H1 (cell line): ENCODE results near the gene CALD1. TPM values are rescaled to one million over a fixed set of nuclear protein-coding genes. Genes with fewer than 3 reads are reported as not detected.

ENCODE experiments used
- CTCF ChIA-PET: fragments of 300-600 bp; sonication (Branson Sonifier 250); formaldehyde crosslinking; loops from one replicate; lab custom pipeline; 2021; ENCODE audit not compliant: partially characterized antibody; lab: Charles Lee
- POLR2A ChIA-PET: fragments of 300-600 bp; sonication (Branson Sonifier 250); formaldehyde crosslinking; loops from one replicate; lab custom pipeline; 2021; ENCODE audit warnings: inconsistent platforms; ENCODE audit not compliant: partially characterized antibody; lab: Charles Lee
- DNase-seq, 2 experiments: peaks; one replicate each; pipeline versions ENCODE4 v3.0.0 to v3.0.0-alpha.2; 2010 to 2022; ENCODE audit warnings: low spot score in 2 of 2, low read depth in 1 of 2, mixed read lengths in 1 of 2
- FAIRE-seq: peaks from 2 replicates; lab custom pipeline; 2011; peaks lifted over from hg19 to GRCh38; lab: Jason Lieb, UNC
- H2AFZ ChIP-seq: 2 replicates; pipeline ENCODE4 v1.8.1; 2012; ENCODE audit warnings: low read length, inconsistent platforms
- H2AK5ac ChIP-seq: 2 replicates; pipeline ENCODE4 v1.6.1; 2013; ENCODE audit warnings: low read depth, low read length
- H2BK120ac ChIP-seq: replicated peaks from 2 replicates; pipeline ENCODE3; 2013; ENCODE audit warnings: low read depth, low read length, inconsistent platforms
- H2BK12ac ChIP-seq: 2 replicates; pipeline ENCODE4 v1.6.1; 2013; ENCODE audit warnings: low read depth, low read length
- H2BK15ac ChIP-seq: 2 replicates; pipeline ENCODE4 v1.6.1; 2013; ENCODE audit warnings: low read length
- H2BK20ac ChIP-seq: 2 replicates; pipeline ENCODE4 v1.6.1; 2013; ENCODE audit warnings: low read length
- H2BK5ac ChIP-seq: 2 replicates; pipeline ENCODE4 v1.6.1; 2013; ENCODE audit warnings: low read depth, low read length
- H3K14ac ChIP-seq: 2 replicates; pipeline ENCODE4 v1.6.1; 2013; ENCODE audit warnings: inconsistent platforms; ENCODE audit not compliant: insufficient read length
- H3K18ac ChIP-seq: 2 replicates; pipeline ENCODE4 v1.6.1; 2013; ENCODE audit warnings: low read length; ENCODE audit errors: extremely low read depth
- H3K23ac ChIP-seq: 2 replicates; pipeline ENCODE4 v1.6.1; 2013; ENCODE audit warnings: inconsistent platforms; ENCODE audit not compliant: insufficient read length
- H3K23me2 ChIP-seq: 2 replicates; pipeline ENCODE4 v1.6.1; 2013; ENCODE audit warnings: low read depth, low read length
- H3K27ac ChIP-seq: 2 replicates; pipeline ENCODE4 v1.6.1; 2011; ENCODE audit warnings: low read depth, low read length, inconsistent platforms
- H3K27me3 ChIP-seq, 4 experiments: replicated peaks in 1 of 4; 1 replicate in 1 of 4; 2 replicates in 3 of 4; pipeline versions ENCODE4 v1.6.1 to v1.8.1; 2011 to 2013; ENCODE audit warnings: low read length in 3 of 4, mild to moderate bottlenecking in 3 of 4, inconsistent platforms in 2 of 4, mixed read lengths in 2 of 4, moderate library complexity in 1 of 4; ENCODE audit not compliant: control insufficient read depth in 3 of 4, insufficient read depth in 3 of 4; ENCODE audit errors: extremely low read depth in 1 of 4
- H3K36me3 ChIP-seq, 4 experiments: 2 replicates each; pipeline versions ENCODE4 v1.6.1 to v1.8.1; 2011 to 2013; ENCODE audit warnings: mild to moderate bottlenecking in 4 of 4, low read length in 3 of 4, moderate library complexity in 2 of 4, control low read depth in 1 of 4, inconsistent platforms in 1 of 4; ENCODE audit not compliant: insufficient read depth in 4 of 4, control insufficient read depth in 2 of 4
- H3K4ac ChIP-seq: replicated peaks from 2 replicates; pipeline ENCODE3; 2013; ENCODE audit warnings: low read length, low read depth, mixed read lengths, inconsistent platforms; ENCODE audit not compliant: insufficient read length
- H3K4me1 ChIP-seq, 4 experiments: replicated peaks in 1 of 4; 1 replicate in 1 of 4; 2 replicates in 3 of 4; pipeline versions ENCODE4 v1.6.1 to v1.8.1; 2011 to 2013; ENCODE audit warnings: low read length in 3 of 4, inconsistent platforms in 2 of 4, mixed read lengths in 1 of 4; ENCODE audit not compliant: insufficient read depth in 4 of 4, control insufficient read depth in 3 of 4
- H3K4me2 ChIP-seq, 2 experiments: 2 replicates each; pipeline versions ENCODE4 v1.6.1 to v1.8.1; 2011 to 2013; ENCODE audit warnings: low read depth in 2 of 2, low read length in 2 of 2, control low read depth in 1 of 2, inconsistent platforms in 1 of 2, mild to moderate bottlenecking in 1 of 2; ENCODE audit not compliant: insufficient read depth in 1 of 2
- H3K4me3 ChIP-seq, 4 experiments: fragments of 200-600, 300-600 bp in 1 of 4; sonication (generic), shearing (Covaris generic), sonication (Bioruptor Twin) in 1 of 4; 2 replicates each; pipeline versions ENCODE4 v1.5.1 to v1.8.1; 2011 to 2016; ENCODE audit warnings: low read length in 4 of 4, low read depth in 3 of 4, control low read depth in 2 of 4, inconsistent platforms in 2 of 4, mild to moderate bottlenecking in 2 of 4, mixed read lengths in 1 of 4, moderate library complexity in 1 of 4; ENCODE audit not compliant: insufficient read depth in 2 of 4; ENCODE audit errors: extremely low read depth in 1 of 4
- H3K56ac ChIP-seq: replicated peaks from 2 replicates; pipeline ENCODE3; 2013; ENCODE audit warnings: low read depth, mild to moderate bottlenecking, mixed read lengths, low read length, inconsistent platforms; ENCODE audit not compliant: insufficient read length
- H3K79me1 ChIP-seq: 2 replicates; pipeline ENCODE4 v1.6.1; 2013; ENCODE audit warnings: low read depth, low read length, control low read depth
- H3K79me2 ChIP-seq, 2 experiments: 2 replicates each; pipeline versions ENCODE4 v1.6.1 to v1.8.1; 2012 to 2013; ENCODE audit warnings: low read length in 2 of 2, mild to moderate bottlenecking in 2 of 2, inconsistent platforms in 1 of 2; ENCODE audit not compliant: insufficient read depth in 2 of 2, control insufficient read depth in 1 of 2
- H3K9ac ChIP-seq, 4 experiments: replicated peaks in 1 of 4; 1 replicate in 1 of 4; 2 replicates in 3 of 4; pipeline versions ENCODE4 v1.6.1 to v1.8.1; 2011 to 2013; ENCODE audit warnings: low read depth in 3 of 4, low read length in 3 of 4, control low read depth in 2 of 4, mild to moderate bottlenecking in 2 of 4, moderate library complexity in 2 of 4, inconsistent platforms in 1 of 4; ENCODE audit errors: extremely low read depth in 1 of 4
- H3K9me3 ChIP-seq, 2 experiments: 2 replicates each; pipeline versions ENCODE4 v1.6.1 to v1.8.1; 2012 to 2013; ENCODE audit warnings: mild to moderate bottlenecking in 2 of 2, moderate library complexity in 2 of 2, control low read depth in 1 of 2, inconsistent platforms in 1 of 2, low read depth in 1 of 2, low read length in 1 of 2, mixed read lengths in 1 of 2; ENCODE audit not compliant: insufficient read depth in 2 of 2
- H4K20me1 ChIP-seq, 2 experiments: replicated peaks in 1 of 2; 2 replicates each; pipeline versions ENCODE3 to v1.8.1; 2011 to 2013; ENCODE audit warnings: inconsistent platforms in 2 of 2, low read length in 2 of 2, mild to moderate bottlenecking in 1 of 2; ENCODE audit not compliant: insufficient read depth in 2 of 2, control insufficient read depth in 1 of 2
- H4K5ac ChIP-seq: 2 replicates; pipeline ENCODE4 v1.6.1; 2013; ENCODE audit warnings: low read length, low read depth, mixed read lengths, inconsistent platforms; ENCODE audit not compliant: insufficient read length
- H4K8ac ChIP-seq: 2 replicates; pipeline ENCODE4 v1.8.0; 2013; ENCODE audit warnings: mild to moderate bottlenecking, moderate library complexity, low read length, inconsistent platforms; ENCODE audit not compliant: insufficient read depth; ENCODE audit errors: extremely low read depth
- H4K91ac ChIP-seq: replicated peaks from 2 replicates; pipeline ENCODE3; 2013; ENCODE audit warnings: low read length, mixed read lengths, inconsistent platforms; ENCODE audit not compliant: insufficient read length
- BCL11A ChIP-seq, 2 experiments: IDR thresholded peaks; one replicate each; pipeline ENCODE4 v1.6.1; 2011; ENCODE audit warnings: low read depth in 2 of 2, low read length in 2 of 2, mild to moderate bottlenecking in 2 of 2
- CEBPB ChIP-seq: IDR thresholded peaks from 2 replicates; pipeline ENCODE4 v1.6.1; 2012; ENCODE audit warnings: low read depth, low read length
- CHD2 ChIP-seq: IDR thresholded peaks from 2 replicates; pipeline ENCODE4 v1.6.1; 2012; ENCODE audit warnings: low read length, improper control_type of control experiment
- CREB1 ChIP-seq: IDR thresholded peaks from 2 replicates; pipeline ENCODE4 v1.6.1; 2012; ENCODE audit warnings: inconsistent platforms
- JUN ChIP-seq: IDR thresholded peaks from 2 replicates; pipeline ENCODE4 v1.6.1; 2011; ENCODE audit warnings: low read depth, mild to moderate bottlenecking, improper control_type of control experiment, low read length
- KDM1A ChIP-seq: fragments of 200-600, 300-600 bp; sonication (generic); IDR thresholded peaks from 2 replicates; pipeline ENCODE4 v1.7.1; 2016; ENCODE audit warnings: mild to moderate bottlenecking, low read length, borderline replicate concordance
- NANOG ChIP-seq: IDR thresholded peaks from 2 replicates; pipeline ENCODE4 v1.6.1; 2011; ENCODE audit warnings: low read length, low read depth, mild to moderate bottlenecking, inconsistent platforms; ENCODE audit not compliant: insufficient read depth, poor library complexity, severe bottlenecking
- POU5F1 ChIP-seq: IDR thresholded peaks from 2 replicates; pipeline ENCODE4 v1.6.1; 2011; ENCODE audit warnings: low read depth, mild to moderate bottlenecking, low read length, moderate library complexity
- SUZ12 ChIP-seq: fragments of 200-600 bp; sonication (generic); IDR thresholded peaks from 2 replicates; pipeline ENCODE4 v1.6.1; 2012; ENCODE audit warnings: mild to moderate bottlenecking, inconsistent platforms, low read length, moderate library complexity, mixed read lengths
- TCF12 ChIP-seq: IDR thresholded peaks from 2 replicates; pipeline ENCODE4 v1.6.1; 2011; ENCODE audit warnings: low read depth, mild to moderate bottlenecking, low read length
- WGBS, 2 experiments: shearing (Covaris generic) in 1 of 2; methylation state at CpG; one replicate each; pipeline versions ENCODE4 v1.1.6 to v1.1.7; 2013 to 2015; ENCODE audit warnings: low lambda C conversion rate in 2 of 2, mixed read lengths in 2 of 2, inconsistent platforms in 1 of 2, low coverage in 1 of 2, missing lambda C conversion rate in 1 of 2; ENCODE audit not compliant: insufficient replicate concordance in 2 of 2, insufficient coverage in 1 of 2, insufficient read length in 1 of 2; ENCODE audit errors: extremely low coverage in 1 of 2, missing lambda C conversion rate in 1 of 2; 5-methylcytosine and 5-hydroxymethylcytosine counted together
- polyA plus RNA-seq, 7 experiments: library from polyadenylated mRNA; depleted of rRNA in 3 of 7; stranded (reverse) in 5 of 7; unstranded in 2 of 7; fragments of >200 nt in 5 of 7; fragments of 200-250 nt in 2 of 7; gene quantifications; 1 replicate in 5 of 7; 2 replicates in 1 of 7; 4 replicates in 1 of 7; pipeline versions ENCODE4 v1.2.1 to v1.2.3, GENCODE V29; 2011 to 2013; ENCODE audit warnings: missing spikeins in 2 of 7, mixed read lengths in 2 of 7
- total RNA-seq: library from RNA; stranded (reverse); fragmentation: NEBNext Ultra II Directional; extraction: Animal tissue kit (Norgen Biotek cat#: 25700); gene quantifications from 2 replicates; pipeline ENCODE4 v1.2.1, GENCODE V29; 2021
- TF ChIP-seq, protein P1 (sequence below): IDR thresholded peaks from 2 replicates; pipeline ENCODE4 v1.6.1; 2012; ENCODE audit warnings: low read length, inconsistent platforms
- TF ChIP-seq, protein P2 (sequence below): IDR thresholded peaks from 2 replicates; pipeline ENCODE4 v1.6.1; 2011; ENCODE audit warnings: low read length, improper control_type of control experiment

CALD1 gene
- total and polyA plus RNA-seq, 2 of the 8 experiments (the other 6 are each of a cell fraction or from before 2014, with no cell fraction given) = 34.3 to 177 TPM

DNA sequence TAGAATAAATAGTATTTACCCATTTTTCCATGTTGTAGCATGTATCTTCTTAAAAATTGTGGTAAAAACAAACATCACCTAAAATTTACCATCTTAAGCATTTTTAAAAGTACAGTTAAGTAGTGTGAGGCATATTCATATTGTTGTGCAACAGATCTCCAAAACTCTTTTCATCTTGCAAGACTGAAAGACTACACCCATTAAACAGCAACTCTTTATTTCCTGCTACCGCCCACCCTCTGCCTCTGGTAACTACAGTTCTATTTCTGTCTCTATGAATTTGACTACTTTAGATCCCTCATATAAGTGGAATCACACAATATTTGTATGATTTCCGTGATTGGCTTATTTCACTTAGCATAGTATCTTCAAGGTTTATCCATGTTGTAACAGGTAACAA is 166.8 kb downstream of the CALD1 start:
- Histone ChIP-seq H4K91ac (no peak overlapping the region), H3K14ac (no peak overlapping the region), H3K4me1 (no peaks in the 10 kb centered on the region), H3K4me2 (no peak overlapping the region), H3K23me2 (no peaks in the 10 kb centered on the region), H2BK5ac (no peak overlapping the region), H4K5ac (no peak overlapping the region), H2BK15ac (no peak overlapping the region), H3K9ac (no peak overlapping the region), H3K36me3 (peaks cover 3 to 18% (median 12%) of the 10 kb centered on the region in 4 experiments; a peak in 6 of 8 replicates), H3K4me3 (no peak overlapping the region), H3K79me1 (no peaks in the 10 kb centered on the region), H3K79me2 (no peaks in the 10 kb centered on the region), H3K23ac (no peak overlapping the region), H2BK12ac (no peak overlapping the region), H3K4ac (no peak overlapping the region), H4K8ac (no peak overlapping the region), H3K27ac (no peak overlapping the region), H2BK120ac (no peak overlapping the region), H4K20me1 (no peaks in the 10 kb centered on the region), H3K27me3 (peaks cover 0 to 1% (median 0%) of the 10 kb centered on the region in 4 experiments; a peak in 1 of 7 replicates), H2AK5ac (no peak overlapping the region), H3K9me3 (no peaks in the 10 kb centered on the region), H3K18ac (no peak overlapping the region), H2AFZ (no peak overlapping the region), H2BK20ac (no peak overlapping the region), H3K56ac (no peak overlapping the region)
- DNase-seq (no peak), FAIRE-seq (no peak)
- TF ChIP-seq CEBPB (no peak), BCL11A (IDR thresholded peaks at IDR 0.05; ENCODE audit: low read depth in 2 of 2, low read length in 2 of 2) (no peak), JUN (no peak), NANOG (no peak), SUZ12 (no peak), CHD2 (no peak), POU5F1 (no peak), KDM1A (no peak), CREB1 (no peak), TCF12 (no peak)
- TF ChIP-seq, protein P1, sequence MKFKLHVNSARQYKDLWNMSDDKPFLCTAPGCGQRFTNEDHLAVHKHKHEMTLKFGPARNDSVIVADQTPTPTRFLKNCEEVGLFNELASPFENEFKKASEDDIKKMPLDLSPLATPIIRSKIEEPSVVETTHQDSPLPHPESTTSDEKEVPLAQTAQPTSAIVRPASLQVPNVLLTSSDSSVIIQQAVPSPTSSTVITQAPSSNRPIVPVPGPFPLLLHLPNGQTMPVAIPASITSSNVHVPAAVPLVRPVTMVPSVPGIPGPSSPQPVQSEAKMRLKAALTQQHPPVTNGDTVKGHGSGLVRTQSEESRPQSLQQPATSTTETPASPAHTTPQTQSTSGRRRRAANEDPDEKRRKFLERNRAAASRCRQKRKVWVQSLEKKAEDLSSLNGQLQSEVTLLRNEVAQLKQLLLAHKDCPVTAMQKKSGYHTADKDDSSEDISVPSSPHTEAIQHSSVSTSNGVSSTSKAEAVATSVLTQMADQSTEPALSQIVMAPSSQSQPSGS = no peak
- TF ChIP-seq, protein P2, sequence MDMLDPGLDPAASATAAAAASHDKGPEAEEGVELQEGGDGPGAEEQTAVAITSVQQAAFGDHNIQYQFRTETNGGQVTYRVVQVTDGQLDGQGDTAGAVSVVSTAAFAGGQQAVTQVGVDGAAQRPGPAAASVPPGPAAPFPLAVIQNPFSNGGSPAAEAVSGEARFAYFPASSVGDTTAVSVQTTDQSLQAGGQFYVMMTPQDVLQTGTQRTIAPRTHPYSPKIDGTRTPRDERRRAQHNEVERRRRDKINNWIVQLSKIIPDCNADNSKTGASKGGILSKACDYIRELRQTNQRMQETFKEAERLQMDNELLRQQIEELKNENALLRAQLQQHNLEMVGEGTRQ = no peak
- 88% methylated on average over 2 of the region's 2 CpGs; no CpG with 5 or more reads in 1 of the 2 experiments for WGBS, 2 experiments
- ChIA-PET POLR2A (no interaction called here), CTCF (interaction anchor here (0.6 kb wide), 1 partner anchor 1369 kb away, joined by 4 read pairs; no protein-coding TSS in a partner anchor)
